ENCODE data around the gene LMO7. TPM values are rescaled to one million over a fixed set of nuclear protein-coding genes. Genes with fewer than 3 reads are reported as not detected.

Gene LMO7
- total RNA-seq, 1 experiment from 2014 or later, result 18.5 TPM

DNA sequence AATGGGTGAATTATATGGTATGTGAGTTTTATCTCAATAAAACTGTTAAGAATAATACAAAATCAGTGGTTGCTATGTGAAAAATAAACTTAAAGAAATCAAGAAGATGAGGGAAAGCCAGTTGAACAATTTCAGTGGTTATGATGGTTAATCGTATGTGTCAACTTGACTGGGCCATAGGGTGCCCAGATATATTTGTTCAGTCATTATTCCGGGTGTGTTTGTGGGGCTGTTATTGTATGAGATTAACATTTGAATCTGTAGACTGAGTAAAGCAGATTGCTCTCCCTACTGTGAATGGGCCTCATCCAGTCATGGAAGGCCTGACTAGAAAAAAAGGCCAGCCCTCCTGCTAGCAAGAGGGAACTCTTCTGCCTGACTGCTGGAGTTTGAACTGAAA, 109.3 kb downstream of the LMO7 start:
- no peak for TF ChIP-seq ZNF232 (CRISPR knock-in tag; IDR thresholded peaks at IDR 0.05)
- peak; percentile 92 for TF ChIP-seq ZNF416 (CRISPR knock-in tag; IDR thresholded peaks at IDR 0.05)
- ChIA-PET CTCF (no interaction called here), POLR2A (no interaction called here)
- Mint-ChIP-seq H3K4me3 (no peak overlapping the region), H3K27ac (no peak overlapping the region), H3K27me3 (ENCODE audit: low read depth) (no peaks in the 10 kb centered on the region), H3K4me1 (peaks cover 6% of the 10 kb centered on the region), H3K9me3 (peaks cover 41% of the 10 kb centered on the region), H3K36me3 (peaks cover 29% of the 10 kb centered on the region)
- no peak for ATAC-seq
- DNase-seq (ENCODE audit: low spot score), result no peak

DNA sequence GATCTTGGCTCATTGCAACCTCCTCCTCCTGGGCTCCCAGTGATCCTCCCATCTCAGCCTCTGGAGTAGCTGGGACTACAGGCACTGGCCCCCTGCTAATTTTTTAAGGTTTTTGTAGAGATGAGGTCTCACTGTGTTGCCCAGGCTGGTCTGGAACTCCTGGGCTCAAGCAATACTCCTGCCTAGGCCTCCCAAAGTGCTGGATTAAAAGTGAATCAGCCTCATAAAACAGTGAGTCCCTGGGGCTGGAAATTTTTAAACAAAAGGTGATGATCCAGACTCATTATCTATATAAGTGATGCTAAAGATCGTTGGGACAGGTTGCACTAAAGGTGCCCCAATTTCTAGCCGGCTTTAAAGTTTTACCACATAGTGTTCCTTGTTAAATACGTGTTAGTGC, 112.7 kb downstream of the LMO7 start:
- Mint-ChIP-seq H3K4me1 (peaks cover 6% of the 10 kb centered on the region), H3K27me3 (ENCODE audit: low read depth) (no peaks in the 10 kb centered on the region), H3K27ac (no peak overlapping the region), H3K4me3 (no peak overlapping the region), H3K36me3 (peaks cover 33% of the 10 kb centered on the region), H3K9me3 (peaks cover 44% of the 10 kb centered on the region)
- ATAC-seq (no peak), DNase-seq (ENCODE audit: low spot score) (no peak)
- TF ChIP-seq, protein P1, sequence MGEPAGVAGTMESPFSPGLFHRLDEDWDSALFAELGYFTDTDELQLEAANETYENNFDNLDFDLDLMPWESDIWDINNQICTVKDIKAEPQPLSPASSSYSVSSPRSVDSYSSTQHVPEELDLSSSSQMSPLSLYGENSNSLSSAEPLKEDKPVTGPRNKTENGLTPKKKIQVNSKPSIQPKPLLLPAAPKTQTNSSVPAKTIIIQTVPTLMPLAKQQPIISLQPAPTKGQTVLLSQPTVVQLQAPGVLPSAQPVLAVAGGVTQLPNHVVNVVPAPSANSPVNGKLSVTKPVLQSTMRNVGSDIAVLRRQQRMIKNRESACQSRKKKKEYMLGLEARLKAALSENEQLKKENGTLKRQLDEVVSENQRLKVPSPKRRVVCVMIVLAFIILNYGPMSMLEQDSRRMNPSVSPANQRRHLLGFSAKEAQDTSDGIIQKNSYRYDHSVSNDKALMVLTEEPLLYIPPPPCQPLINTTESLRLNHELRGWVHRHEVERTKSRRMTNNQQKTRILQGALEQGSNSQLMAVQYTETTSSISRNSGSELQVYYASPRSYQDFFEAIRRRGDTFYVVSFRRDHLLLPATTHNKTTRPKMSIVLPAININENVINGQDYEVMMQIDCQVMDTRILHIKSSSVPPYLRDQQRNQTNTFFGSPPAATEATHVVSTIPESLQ (CRISPR knock-in tag; IDR thresholded peaks at IDR 0.05), result no peak
- no peak for TF ChIP-seq RELA (CRISPR knock-in tag; IDR thresholded peaks at IDR 0.05; ENCODE audit: borderline replicate concordance)
- no peak for TF ChIP-seq NR1H2 (CRISPR knock-in tag; IDR thresholded peaks at IDR 0.05)
- TF ChIP-seq FOXJ3 (CRISPR knock-in tag; IDR thresholded peaks at IDR 0.05; ENCODE audit: borderline replicate concordance), result no peak
- TF ChIP-seq MYBL2 (CRISPR knock-in tag; IDR thresholded peaks at IDR 0.05), result no peak
- no peak for TF ChIP-seq JAZF1 (CRISPR knock-in tag; IDR thresholded peaks at IDR 0.05)
- TF ChIP-seq, protein P2, sequence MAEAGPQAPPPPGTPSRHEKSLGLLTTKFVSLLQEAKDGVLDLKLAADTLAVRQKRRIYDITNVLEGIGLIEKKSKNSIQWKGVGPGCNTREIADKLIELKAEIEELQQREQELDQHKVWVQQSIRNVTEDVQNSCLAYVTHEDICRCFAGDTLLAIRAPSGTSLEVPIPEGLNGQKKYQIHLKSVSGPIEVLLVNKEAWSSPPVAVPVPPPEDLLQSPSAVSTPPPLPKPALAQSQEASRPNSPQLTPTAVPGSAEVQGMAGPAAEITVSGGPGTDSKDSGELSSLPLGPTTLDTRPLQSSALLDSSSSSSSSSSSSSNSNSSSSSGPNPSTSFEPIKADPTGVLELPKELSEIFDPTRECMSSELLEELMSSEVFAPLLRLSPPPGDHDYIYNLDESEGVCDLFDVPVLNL (CRISPR knock-in tag; IDR thresholded peaks at IDR 0.05; ENCODE audit: borderline replicate concordance, low read depth), result no peak
- no peak for TF ChIP-seq ZNF263 (CRISPR knock-in tag; IDR thresholded peaks at IDR 0.05; ENCODE audit: low read depth)
- no peak for TF ChIP-seq SMAD3 (CRISPR knock-in tag; IDR thresholded peaks at IDR 0.05; ENCODE audit: borderline replicate concordance)
- no peak for TF ChIP-seq ATF1 (CRISPR knock-in tag; IDR thresholded peaks at IDR 0.05)
- TF ChIP-seq, protein P3, sequence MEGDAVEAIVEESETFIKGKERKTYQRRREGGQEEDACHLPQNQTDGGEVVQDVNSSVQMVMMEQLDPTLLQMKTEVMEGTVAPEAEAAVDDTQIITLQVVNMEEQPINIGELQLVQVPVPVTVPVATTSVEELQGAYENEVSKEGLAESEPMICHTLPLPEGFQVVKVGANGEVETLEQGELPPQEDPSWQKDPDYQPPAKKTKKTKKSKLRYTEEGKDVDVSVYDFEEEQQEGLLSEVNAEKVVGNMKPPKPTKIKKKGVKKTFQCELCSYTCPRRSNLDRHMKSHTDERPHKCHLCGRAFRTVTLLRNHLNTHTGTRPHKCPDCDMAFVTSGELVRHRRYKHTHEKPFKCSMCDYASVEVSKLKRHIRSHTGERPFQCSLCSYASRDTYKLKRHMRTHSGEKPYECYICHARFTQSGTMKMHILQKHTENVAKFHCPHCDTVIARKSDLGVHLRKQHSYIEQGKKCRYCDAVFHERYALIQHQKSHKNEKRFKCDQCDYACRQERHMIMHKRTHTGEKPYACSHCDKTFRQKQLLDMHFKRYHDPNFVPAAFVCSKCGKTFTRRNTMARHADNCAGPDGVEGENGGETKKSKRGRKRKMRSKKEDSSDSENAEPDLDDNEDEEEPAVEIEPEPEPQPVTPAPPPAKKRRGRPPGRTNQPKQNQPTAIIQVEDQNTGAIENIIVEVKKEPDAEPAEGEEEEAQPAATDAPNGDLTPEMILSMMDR (IDR thresholded peaks at IDR 0.05), result no peak
- no peak for TF ChIP-seq TCF7 (CRISPR knock-in tag; IDR thresholded peaks at IDR 0.05; ENCODE audit: low read depth)
- TF ChIP-seq PRRX2 (CRISPR knock-in tag; IDR thresholded peaks at IDR 0.05), result no peak
- TF ChIP-seq, protein P4, sequence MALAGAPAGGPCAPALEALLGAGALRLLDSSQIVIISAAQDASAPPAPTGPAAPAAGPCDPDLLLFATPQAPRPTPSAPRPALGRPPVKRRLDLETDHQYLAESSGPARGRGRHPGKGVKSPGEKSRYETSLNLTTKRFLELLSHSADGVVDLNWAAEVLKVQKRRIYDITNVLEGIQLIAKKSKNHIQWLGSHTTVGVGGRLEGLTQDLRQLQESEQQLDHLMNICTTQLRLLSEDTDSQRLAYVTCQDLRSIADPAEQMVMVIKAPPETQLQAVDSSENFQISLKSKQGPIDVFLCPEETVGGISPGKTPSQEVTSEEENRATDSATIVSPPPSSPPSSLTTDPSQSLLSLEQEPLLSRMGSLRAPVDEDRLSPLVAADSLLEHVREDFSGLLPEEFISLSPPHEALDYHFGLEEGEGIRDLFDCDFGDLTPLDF (CRISPR knock-in tag; IDR thresholded peaks at IDR 0.05), result no peak
- TF ChIP-seq, protein P5, sequence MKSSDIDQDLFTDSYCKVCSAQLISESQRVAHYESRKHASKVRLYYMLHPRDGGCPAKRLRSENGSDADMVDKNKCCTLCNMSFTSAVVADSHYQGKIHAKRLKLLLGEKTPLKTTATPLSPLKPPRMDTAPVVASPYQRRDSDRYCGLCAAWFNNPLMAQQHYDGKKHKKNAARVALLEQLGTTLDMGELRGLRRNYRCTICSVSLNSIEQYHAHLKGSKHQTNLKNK (CRISPR knock-in tag; IDR thresholded peaks at IDR 0.05), result no peak
- TF ChIP-seq NFATC4 (CRISPR knock-in tag; IDR thresholded peaks at IDR 0.05), result no peak
- TF ChIP-seq FOXK1 (CRISPR knock-in tag; IDR thresholded peaks at IDR 0.05), result no peak
- CTCF ChIA-PET, result no interaction called here
- POLR2A ChIA-PET, result no interaction called here

All from WTC11 (cell line).